Activated CD4-positive, alpha-beta T cell treated with anti-CD3 and anti-CD28 coated beads for 36 hours (primary cell): ENCODE results near the gene MCC. TPM values are rescaled to one million over a fixed set of nuclear protein-coding genes. Genes with fewer than 3 reads are reported as not detected.
"Not testable (repeated sequence)": the region's sequence is repeated elsewhere in the genome, so short reads cannot be mapped to it uniquely, and the experiment has no call there.

ENCODE experiments used
- ATAC-seq: fragments of 200-7000 bp; cut with Tn5 transposase; one replicate; pipeline ENCODE4 v1.10.0; 2021; ENCODE audit warnings: mild to moderate bottlenecking, moderate library complexity
- CTCF ChIA-PET: fragments of 350-600 bp; sonication (Branson Sonifier 250); formaldehyde crosslinking; loops from one replicate; lab custom pipeline; 2021; ENCODE audit warnings: antibody characterized with exemption; lab: Charles Lee
- POLR2A ChIA-PET: fragments of 350-600 bp; sonication (Branson Sonifier 250); formaldehyde crosslinking; loops from one replicate; lab custom pipeline; 2021; ENCODE audit warnings: antibody characterized with exemption, inconsistent platforms; lab: Charles Lee
- DNase-seq: peaks from one replicate; pipeline ENCODE4 v3.0.0-alpha.2; 2020
- H3K27ac Mint-ChIP-seq: one replicate; pipeline ENCODE4 v1.8.0; 2021; ENCODE audit warnings: mixed read lengths
- H3K27me3 Mint-ChIP-seq: one replicate; pipeline ENCODE4 v1.8.0; 2021; ENCODE audit warnings: mixed read lengths
- H3K36me3 Mint-ChIP-seq: one replicate; pipeline ENCODE4 v1.8.0; 2021; ENCODE audit warnings: low read depth, mixed read lengths
- H3K4me1 Mint-ChIP-seq: one replicate; pipeline ENCODE4 v1.8.0; 2021; ENCODE audit warnings: mixed read lengths
- H3K4me3 Mint-ChIP-seq: one replicate; pipeline ENCODE4 v1.8.0; 2021; ENCODE audit warnings: mild to moderate bottlenecking, moderate library complexity, mixed read lengths
- H3K9me3 Mint-ChIP-seq: one replicate; pipeline ENCODE4 v1.8.0; 2021; ENCODE audit warnings: low read depth, mixed read lengths
- intact Hi-C, 2 experiments: fragments of 100-400 bp; cut with DNase I in 1 of 2; cut with micrococcal nuclease in 1 of 2; formaldehyde crosslinking; loops; one replicate each; pipeline versions ENCODE4 v1.14.2 to v1.15.1; 2022 to 2024; cut with DNase I, micrococcal nuclease
- total RNA-seq, 2 experiments: library from RNA; stranded (reverse); gene quantifications; one replicate each; pipeline ENCODE4 v1.2.3, GENCODE V29; 2021

Gene MCC
- total RNA-seq, 2 experiments from 2014 or later = 1.9 to 2.4 TPM

GRCh38 chr5:113490317-113490716 is 2.1 kb upstream of the MCC start:
- Mint-ChIP-seq H3K4me1 (peaks cover 20% of the 10 kb centered on the region), H3K4me3 (no peak overlapping the region), H3K27me3 (peaks cover 65% of the 10 kb centered on the region), H3K9me3 (peaks cover 16% of the 10 kb centered on the region), H3K36me3 (peaks cover 5% of the 10 kb centered on the region), H3K27ac (no peak overlapping the region)
- ATAC-seq (no peak), DNase-seq (no peak)
- CTCF ChIA-PET = no interaction called here
- intact Hi-C loops = no loop called here
- POLR2A ChIA-PET = no interaction called here

DNA sequence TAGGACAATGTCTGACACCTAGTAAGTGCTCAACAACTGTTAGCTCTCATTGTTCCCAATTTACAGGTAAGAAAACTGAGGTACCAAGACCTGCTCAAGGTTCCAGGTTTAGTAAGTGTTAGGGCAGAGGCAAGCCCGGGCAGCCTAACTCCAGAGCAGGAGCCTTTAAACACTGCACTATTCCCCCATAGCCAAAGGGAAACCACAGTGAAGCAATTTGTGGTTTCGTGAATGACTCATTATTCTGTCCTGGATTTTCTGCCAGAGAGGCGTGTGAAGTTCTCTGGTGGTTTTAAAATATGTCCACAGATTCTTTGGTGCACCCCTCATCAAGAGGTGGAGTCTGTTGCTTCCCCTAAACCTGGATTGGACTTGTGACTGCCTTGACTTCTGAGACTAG is 1.0 kb upstream of the MCC start:
- H3K4me1 Mint-ChIP-seq = peaks cover 20% of the 10 kb centered on the region
- peaks cover 5% of the 10 kb centered on the region for H3K36me3 Mint-ChIP-seq
- H3K27ac Mint-ChIP-seq = no peak overlapping the region
- peak; percentile 13 for DNase-seq
- peaks cover 63% of the 10 kb centered on the region for H3K27me3 Mint-ChIP-seq
- H3K4me3 Mint-ChIP-seq = no peak overlapping the region
- peak; percentile 71 for ATAC-seq
- intact Hi-C loops = loop anchor here (2.0 to 10.0 kb wide), 2 partner anchors 24 to 114 kb away; partner anchors contain the start of gene YTHDC2 (in 1 of the 2)
- ChIA-PET CTCF (interaction anchor here (0.8 kb wide), 1 partner anchor 11 kb away, joined by 3 read pairs; no protein-coding TSS in a partner anchor), POLR2A (no interaction called here)
- peaks cover 16% of the 10 kb centered on the region for H3K9me3 Mint-ChIP-seq

- Mint-ChIP-seq H3K27ac (no peak overlapping the region), H3K9me3 (peaks cover 16% of the 10 kb centered on the region), H3K36me3 (peaks cover 5% of the 10 kb centered on the region), H3K4me3 (peak overlapping the region; percentile 69), H3K4me1 (peaks cover 20% of the 10 kb centered on the region), H3K27me3 (peaks cover 66% of the 10 kb centered on the region)
- POLR2A ChIA-PET = interaction anchor here (1.0 kb wide), 1 partner anchor 25 kb away, joined by 5 read pairs; the partner anchor contains the start of gene YTHDC2
- DNase-seq = no peak
- intact Hi-C loops = loop anchor here (2.0 to 10.0 kb wide), 2 partner anchors 24 to 114 kb away; partner anchors contain the start of gene YTHDC2 (in 1 of the 2)
- CTCF ChIA-PET = interaction anchor here (0.8 to 2.0 kb wide), 3 partner anchors 11 to 25 kb away, joined by 3 to 6 read pairs (median 6); partner anchors contain the start of gene YTHDC2
- ATAC-seq = peak; percentile 10
Measured at GRCh38 chr5:113488645-113489184, 462 bp upstream of the MCC start.

DNA sequence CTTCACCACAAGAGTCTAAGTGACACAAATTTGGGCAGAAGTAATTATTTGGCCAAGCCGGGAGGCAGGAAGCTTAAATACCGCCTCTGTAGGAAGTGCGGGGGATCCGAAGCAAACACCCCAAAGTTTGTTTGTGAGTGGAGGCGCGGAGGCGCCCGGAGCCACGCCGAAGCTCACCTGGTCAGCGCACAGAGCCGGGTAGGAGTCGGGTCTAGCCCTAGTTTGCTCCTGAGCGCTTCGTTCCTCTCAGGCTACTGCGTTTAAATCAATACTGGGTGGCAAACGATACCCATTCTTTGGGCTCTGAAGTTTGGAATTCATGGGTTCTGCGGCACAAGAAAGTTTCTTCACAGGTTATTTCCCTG is 855 bp downstream of the MCC start:
- H3K27ac Mint-ChIP-seq = peak overlapping the region; percentile 4
- DNase-seq (peak; percentile 20), ATAC-seq (no peak)
- peaks cover 5% of the 10 kb centered on the region for H3K36me3 Mint-ChIP-seq
- peak overlapping the region; percentile 69 for H3K4me3 Mint-ChIP-seq
- peaks cover 67% of the 10 kb centered on the region for H3K27me3 Mint-ChIP-seq
- peaks cover 16% of the 10 kb centered on the region for H3K9me3 Mint-ChIP-seq
- ChIA-PET CTCF (interaction anchor here (1.6 to 2.0 kb wide), 2 partner anchors 12 to 26 kb away, joined by 6 read pairs; partner anchors contain the start of gene YTHDC2), POLR2A (no interaction called here)
- intact Hi-C loops = loop anchor here in 1 of 2 experiments (10.0 kb wide), 1 partner anchor 113 kb away; no protein-coding TSS in a partner anchor
- H3K4me1 Mint-ChIP-seq = peaks cover 20% of the 10 kb centered on the region

- no peaks in the 10 kb centered on the region for H3K4me1 Mint-ChIP-seq
- no peak for ATAC-seq
- H3K27me3 Mint-ChIP-seq = peaks cover 33% of the 10 kb centered on the region
- H3K9me3 Mint-ChIP-seq = no peaks in the 10 kb centered on the region
- no peak overlapping the region for H3K27ac Mint-ChIP-seq
- POLR2A ChIA-PET = no interaction called here
- intact Hi-C loops = loop anchor here in 1 of 2 experiments (10.0 kb wide), 1 partner anchor 105 kb away; no protein-coding TSS in a partner anchor
- H3K36me3 Mint-ChIP-seq = no peaks in the 10 kb centered on the region
- DNase-seq = no peak
- H3K4me3 Mint-ChIP-seq = no peak overlapping the region
- CTCF ChIA-PET = no interaction called here
Measured at GRCh38 chr5:113480243-113480642, 8.0 kb downstream of the MCC start.

- POLR2A ChIA-PET = no interaction called here
- H3K36me3 Mint-ChIP-seq = no peaks in the 10 kb centered on the region
- no peaks in the 10 kb centered on the region for H3K4me1 Mint-ChIP-seq
- peaks cover 31% of the 10 kb centered on the region for H3K27me3 Mint-ChIP-seq
- intact Hi-C loops = no loop called here
- CTCF ChIA-PET = interaction anchor here (1.3 to 1.4 kb wide), 2 partner anchors 10 to 19 kb away, joined by 3 to 4 read pairs; no protein-coding TSS in a partner anchor
- H3K4me3 Mint-ChIP-seq = no peak overlapping the region
- no peaks in the 10 kb centered on the region for H3K9me3 Mint-ChIP-seq
- no peak for ATAC-seq
- no peak for DNase-seq
- H3K27ac Mint-ChIP-seq = no peak overlapping the region
Measured at GRCh38 chr5:113478691-113479090, 9.6 kb downstream of the MCC start.

GRCh38 chr5:113474100-113474728 is 14.0 kb downstream of the MCC start:
- DNase-seq (no peak), ATAC-seq (no peak)
- ChIA-PET POLR2A (no interaction called here), CTCF (interaction anchor here (1.5 kb wide), 1 partner anchor 14 kb away, joined by 6 read pairs; the partner anchor contains the start of gene MCC)
- H3K27ac Mint-ChIP-seq = no peak overlapping the region
- no peak overlapping the region for H3K4me3 Mint-ChIP-seq
- intact Hi-C loops = no loop called here
- H3K9me3 Mint-ChIP-seq = peaks cover 4% of the 10 kb centered on the region
- H3K4me1 Mint-ChIP-seq = no peaks in the 10 kb centered on the region
- H3K36me3 Mint-ChIP-seq = peaks cover 1% of the 10 kb centered on the region
- peaks cover 30% of the 10 kb centered on the region for H3K27me3 Mint-ChIP-seq

DNA sequence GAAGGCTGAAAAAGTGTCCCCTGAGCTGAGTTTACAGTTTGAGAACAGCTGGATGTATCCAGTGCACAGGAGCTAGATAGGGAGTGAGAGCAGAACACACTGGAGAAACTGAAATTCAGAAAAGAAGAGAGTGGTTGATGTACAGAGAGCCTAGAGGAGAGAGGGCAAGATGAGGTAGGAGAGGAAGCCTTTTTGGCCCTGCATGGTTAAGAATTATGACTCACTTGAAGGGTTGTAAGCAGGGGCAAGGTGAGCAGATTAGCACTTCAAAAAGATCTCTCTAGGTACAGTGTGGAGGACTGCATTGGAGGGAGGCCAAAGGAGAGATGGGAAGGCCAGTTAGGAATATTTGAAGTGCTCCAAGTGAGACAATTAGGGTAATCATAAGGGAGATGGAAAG is 25.2 kb downstream of the MCC start:
- ATAC-seq (no peak), DNase-seq (no peak)
- ChIA-PET CTCF (no interaction called here), POLR2A (no interaction called here)
- Mint-ChIP-seq H3K4me1 (no peaks in the 10 kb centered on the region), H3K4me3 (no peak overlapping the region), H3K36me3 (no peaks in the 10 kb centered on the region), H3K9me3 (no peaks in the 10 kb centered on the region), H3K27ac (no peak overlapping the region), H3K27me3 (peaks cover 3% of the 10 kb centered on the region)
- intact Hi-C loops = no loop called here

- ATAC-seq, H3K27ac Mint-ChIP-seq, CTCF ChIA-PET, H3K9me3 Mint-ChIP-seq, POLR2A ChIA-PET, H3K27me3 Mint-ChIP-seq, H3K36me3 Mint-ChIP-seq, H3K4me1 Mint-ChIP-seq, H3K4me3 Mint-ChIP-seq, DNase-seq, intact Hi-C loops: not testable (repeated sequence)
Measured at GRCh38 chr5:113457106-113457505, 31.1 kb downstream of the MCC start.

DNA sequence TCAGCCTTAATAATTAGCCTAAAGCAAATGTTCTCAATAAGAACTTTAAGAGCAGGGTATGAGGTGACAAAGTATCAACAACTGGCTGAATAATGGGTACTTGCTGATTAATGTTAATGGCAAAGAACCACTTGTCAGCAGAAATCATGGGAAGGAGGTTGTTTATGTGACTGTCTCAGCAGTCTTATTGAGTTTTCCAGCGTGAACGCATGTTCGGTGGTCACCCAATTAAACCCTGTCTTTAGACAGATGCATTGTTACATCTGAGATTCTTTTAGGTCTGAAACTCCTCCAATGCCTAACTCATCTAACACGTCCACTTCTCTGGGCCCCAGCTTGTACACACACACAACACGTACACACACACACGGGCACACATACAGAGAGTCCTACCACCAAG is 35.3 kb downstream of the MCC start:
- Mint-ChIP-seq H3K27me3 (peaks cover 2% of the 10 kb centered on the region), H3K4me3 (no peak overlapping the region), H3K9me3 (no peaks in the 10 kb centered on the region), H3K36me3 (no peaks in the 10 kb centered on the region), H3K4me1 (peaks cover 5% of the 10 kb centered on the region), H3K27ac (no peak overlapping the region)
- ChIA-PET POLR2A (no interaction called here), CTCF (no interaction called here)
- no peak for DNase-seq
- intact Hi-C loops = no loop called here
- ATAC-seq = no peak

- Mint-ChIP-seq H3K4me1 (peaks cover 5% of the 10 kb centered on the region), H3K27me3 (peaks cover 7% of the 10 kb centered on the region), H3K9me3 (no peaks in the 10 kb centered on the region), H3K36me3 (no peaks in the 10 kb centered on the region), H3K4me3 (no peak overlapping the region), H3K27ac (no peak overlapping the region)
- intact Hi-C loops = no loop called here
- CTCF ChIA-PET = no interaction called here
- DNase-seq (no peak), ATAC-seq (no peak)
- POLR2A ChIA-PET = no interaction called here
Measured at GRCh38 chr5:113451797-113452196, 36.5 kb downstream of the MCC start.

DNA sequence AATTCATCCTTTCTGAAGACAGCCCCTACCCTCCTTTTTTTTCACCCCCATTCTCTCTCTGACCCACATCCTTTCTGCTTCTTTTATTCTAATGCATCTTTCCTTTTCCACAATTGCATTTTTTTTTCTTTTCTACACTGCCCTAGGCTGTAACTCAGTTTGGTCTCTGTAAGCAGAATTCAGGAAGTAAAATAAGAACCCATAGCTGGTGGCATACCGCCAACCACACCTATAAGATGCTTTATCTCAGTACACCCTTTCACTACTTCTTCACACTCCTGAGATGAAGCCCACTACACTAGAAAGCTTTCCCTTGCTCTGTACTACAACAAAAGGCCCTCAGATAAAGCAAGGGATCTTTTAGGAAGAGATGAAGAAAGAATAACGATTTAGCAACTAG is 37.3 kb downstream of the MCC start:
- CTCF ChIA-PET = no interaction called here

More for the DNA sequence above, 37.3 kb downstream of the MCC start:
- DNase-seq (no peak), ATAC-seq (no peak)
- H3K36me3 Mint-ChIP-seq = no peaks in the 10 kb centered on the region
- POLR2A ChIA-PET = no interaction called here
- intact Hi-C loops = no loop called here
- no peaks in the 10 kb centered on the region for H3K9me3 Mint-ChIP-seq
- peaks cover 5% of the 10 kb centered on the region for H3K4me1 Mint-ChIP-seq
- no peak overlapping the region for H3K4me3 Mint-ChIP-seq
- H3K27ac Mint-ChIP-seq = no peak overlapping the region
- H3K27me3 Mint-ChIP-seq = peaks cover 10% of the 10 kb centered on the region
